Measurements from ENCODE around the gene PTGER3.

PTGER3 gene

GRCh38 chr1:71047635-71048607 is at the start of gene PTGER3:
Gene PTGER3, minus strand, starts transcription at chr1:71047816. Its CDS starts 239 bp downstream, at chr1:71047577.
- DNase-seq = peak; percentile 71

- no peak for DNase-seq
Measured at GRCh38 chr1:71094913-71095312, 47.3 kb upstream of the PTGER3 start.

- DNase-seq = no peak
Measured at GRCh38 chr1:71093938-71094337, 46.3 kb upstream of the PTGER3 start.

- no peak for DNase-seq
Measured at GRCh38 chr1:71089536-71090270, 42.1 kb upstream of the PTGER3 start.

GRCh38 chr1:71088645-71089287 is 41.1 kb upstream of the PTGER3 start:
- no peak for DNase-seq

GRCh38 chr1:71087713-71088112 is 40.1 kb upstream of the PTGER3 start:
- DNase-seq = no peak

- no peak for DNase-seq
Measured at GRCh38 chr1:71087060-71087459, 39.4 kb upstream of the PTGER3 start.

- no peak for DNase-seq
Measured at GRCh38 chr1:71086331-71086730, 38.7 kb upstream of the PTGER3 start.

GRCh38 chr1:71083271-71083670 is 35.7 kb upstream of the PTGER3 start:
- no peak for DNase-seq

- DNase-seq = peak; percentile 5
Measured at GRCh38 chr1:71081697-71082080, 34.1 kb upstream of the PTGER3 start.

- DNase-seq = peak; percentile 90
Measured at GRCh38 chr1:71080739-71081696, 33.4 kb upstream of the PTGER3 start, which contains the start of gene ZRANB2. Gene ZRANB2, minus strand, starts transcription at chr1:71081035. Its CDS starts 40 bp downstream, at chr1:71080995.

- peak; percentile 37 for DNase-seq
Measured at GRCh38 chr1:71080230-71080738, 32.7 kb upstream of the PTGER3 start.

GRCh38 chr1:71074681-71075080 is 27.1 kb upstream of the PTGER3 start:
- no peak for DNase-seq

GRCh38 chr1:71072273-71072672 is 24.7 kb upstream of the PTGER3 start:
- no peak for DNase-seq

- no peak for DNase-seq
Measured at GRCh38 chr1:71071720-71072119, 24.1 kb upstream of the PTGER3 start.

- no peak for DNase-seq
Measured at GRCh38 chr1:71068325-71069240, 21.0 kb upstream of the PTGER3 start.

- no peak for DNase-seq
Measured at GRCh38 chr1:71054791-71055190, 7.2 kb upstream of the PTGER3 start.

GRCh38 chr1:71054281-71054731 is 6.7 kb upstream of the PTGER3 start:
- peak; percentile 12 for DNase-seq

- DNase-seq = peak; percentile 8
Measured at GRCh38 chr1:71053758-71054157, 6.1 kb upstream of the PTGER3 start.

GRCh38 chr1:71053146-71053545 is 5.5 kb upstream of the PTGER3 start:
- DNase-seq = no peak

Data from stimulated activated CD4-positive, alpha-beta T cell treated with anti-CD3 and anti-CD28 coated beads, Interleukin-15, amount 100 ng/mL, for 24 hours (primary cell).